K562 (cell line): ENCODE measurements around the gene ALDH1A3. TPM values are rescaled to one million over a fixed set of nuclear protein-coding genes. Genes with fewer than 3 reads are reported as not detected.
A peak's percentile ranks its signal among the peaks of the same experiment; 100 is the strongest.

Experiments used
- ATAC-seq: fragments of 200-7000 bp; cut with Tn5 transposase; 3 replicates; pipeline ENCODE4 v1.9.1; 2020; ENCODE audit warnings: moderate library complexity
- BruUV-seq: library from RNA; stranded (reverse); fragments of 400-500 nt; replicated peaks from 2 replicates; lab custom pipeline; 2021; lab: Mats Ljungman, UMichigan
- CTCF ChIA-PET: fragments of 300-600 bp; formaldehyde crosslinking; extraction: SDS; loops from one replicate; lab custom pipeline; 2021; ENCODE audit warnings: low intra/inter-chr PET ratio; lab: Yijun Ruan, JAX
- POLR2A ChIA-PET: fragments of 300-600, 350-650 bp; sonication (Branson Sonifier 250); formaldehyde crosslinking; extraction: SDS; loops from one replicate; lab custom pipeline; 2021; ENCODE audit warnings: antibody characterized with exemption, inconsistent platforms; lab: Yijun Ruan, JAX
- DNase-seq, 4 experiments: peaks; one replicate each; pipeline versions ENCODE4 v3.0.0 to v3.0.0-alpha.2; 2011 to 2018; ENCODE audit warnings: low spot score in 3 of 4, mixed read lengths in 3 of 4; ENCODE audit errors: extremely low read depth in 1 of 4
- FAIRE-seq: peaks from 2 replicates; lab custom pipeline; 2011; peaks lifted over from hg19 to GRCh38; lab: Jason Lieb, UNC
- H2AFZ ChIP-seq: 2 replicates; pipeline ENCODE4 v1.6.0; 2011; ENCODE audit warnings: low read depth, low read length, control low read depth, inconsistent platforms
- H3K27ac ChIP-seq: fragments of 200-600 bp; 3 replicates; pipeline ENCODE4 v1.8.0; 2011; ENCODE audit warnings: low read depth, mild to moderate bottlenecking, control low read depth, inconsistent platforms, low read length, moderate library complexity, mixed read lengths; ENCODE audit errors: extremely low read depth
- H3K27me3 ChIP-seq, 2 experiments: fragments of 300-600 bp in 1 of 2; 2 replicates in 1 of 2; 3 replicates in 1 of 2; pipeline versions ENCODE4 v1.6.0 to v1.8.0; 2011; ENCODE audit warnings: inconsistent platforms in 2 of 2, low read length in 2 of 2, mild to moderate bottlenecking in 1 of 2, mixed read lengths in 1 of 2, moderate library complexity in 1 of 2; ENCODE audit not compliant: control insufficient read depth in 2 of 2, insufficient read depth in 2 of 2
- H3K36me3 ChIP-seq: fragments of 300-600 bp; 3 replicates; pipeline ENCODE4 v1.8.0; 2011; ENCODE audit warnings: mild to moderate bottlenecking, low read length, inconsistent platforms; ENCODE audit not compliant: control insufficient read depth, insufficient read depth
- H3K4me1 ChIP-seq, 2 experiments: fragments of 200-600 bp in 1 of 2; replicated peaks in 1 of 2; 2 replicates in 1 of 2; 3 replicates in 1 of 2; pipeline versions ENCODE4 v1.5.1 to v1.8.0; 2011; ENCODE audit warnings: inconsistent platforms in 2 of 2, low read length in 2 of 2, mild to moderate bottlenecking in 1 of 2, mixed read lengths in 1 of 2, moderate library complexity in 1 of 2; ENCODE audit not compliant: control insufficient read depth in 2 of 2, insufficient read depth in 2 of 2
- H3K4me2 ChIP-seq: 2 replicates; pipeline ENCODE4 v1.6.1; 2011; ENCODE audit warnings: low read length, control low read depth, inconsistent platforms, mixed read lengths; ENCODE audit not compliant: insufficient read depth
- H3K4me3 ChIP-seq: fragments of 200-600 bp; sonication (generic), shearing (Covaris generic); 2 replicates; pipeline ENCODE4 v1.5.1; 2016; ENCODE audit warnings: control low read depth, inconsistent platforms
- H3K79me2 ChIP-seq: fragments of 200-600 bp; 3 replicates; pipeline ENCODE4 v1.8.0; 2011; ENCODE audit warnings: low read length, inconsistent platforms; ENCODE audit not compliant: control insufficient read depth, insufficient read depth
- H3K9ac ChIP-seq, 2 experiments: 2 replicates each; pipeline versions ENCODE4 v1.6.0 to v1.6.1; 2011; ENCODE audit warnings: low read depth in 2 of 2, low read length in 2 of 2, control low read depth in 1 of 2, inconsistent platforms in 1 of 2, mild to moderate bottlenecking in 1 of 2, mixed read lengths in 1 of 2; ENCODE audit not compliant: insufficient read depth in 1 of 2
- H3K9me1 ChIP-seq: one replicate; pipeline ENCODE4 v1.6.0; 2011; ENCODE audit warnings: inconsistent platforms, mild to moderate bottlenecking, low read length, moderate library complexity; ENCODE audit not compliant: control insufficient read depth, insufficient read depth
- H3K9me3 ChIP-seq: replicated peaks from 2 replicates; pipeline ENCODE4 v1.5.1; 2011; ENCODE audit warnings: low read depth, low read length, inconsistent platforms; ENCODE audit not compliant: control insufficient read depth, insufficient read depth
- H4K20me1 ChIP-seq: replicated peaks from 2 replicates; pipeline ENCODE4 v1.6.1; 2011; ENCODE audit warnings: low read length, inconsistent platforms, mixed read lengths; ENCODE audit not compliant: control insufficient read depth, insufficient read depth
- HINFP ChIP-seq: fragments of 450-650 bp; conservative IDR thresholded peaks from 2 replicates; pipeline ENCODE4 v1.6.1; 2016; ENCODE audit warnings: missing genetic modification characterization, low read depth, mild to moderate bottlenecking, control low read depth, missing compliant biosample characterization
- NEUROD1 ChIP-seq: fragments of 150-350 bp; IDR thresholded peaks from 2 replicates; pipeline ENCODE4 v1.6.1; 2014; ENCODE audit warnings: borderline replicate concordance, low read length, low read depth; ENCODE audit not compliant: partially characterized antibody
- RBM25 ChIP-seq: fragments of 200-400 bp; formaldehyde crosslinking; IDR thresholded peaks from 2 replicates; pipeline ENCODE4 v1.6.1; 2018; ENCODE audit warnings: low read length, low read depth, moderate library complexity; ENCODE audit not compliant: severe bottlenecking
- ZFP36 ChIP-seq: fragments of 150-350 bp; IDR thresholded peaks from 2 replicates; pipeline ENCODE4 v1.6.1; 2018; ENCODE audit warnings: low read length, low read depth; ENCODE audit not compliant: partially characterized antibody
- WGBS: fragments of 100-300 bp; shearing (Covaris generic); methylation state at CpG from one replicate; pipeline ENCODE4 v1.1.6; 2016; ENCODE audit warnings: low coverage, mixed read lengths; ENCODE audit not compliant: insufficient coverage; ENCODE audit errors: missing lambda C conversion rate; 5-methylcytosine and 5-hydroxymethylcytosine counted together
- in situ Hi-C: fragments of 300-500 bp; cut with MboI; formaldehyde crosslinking; loops from 4 replicates; pipeline ENCODE4 v1.15.0; 2018; ENCODE audit warnings: inconsistent platforms, mixed read lengths
- intact Hi-C: fragments of 100-400 bp; cut with micrococcal nuclease; formaldehyde crosslinking; loops from 2 replicates; pipeline ENCODE4 v1.14.2; 2022
- polyA plus RNA-seq, 8 experiments: library from polyadenylated mRNA; depleted of rRNA in 4 of 8; stranded (reverse) in 5 of 8; unstranded in 3 of 8; fragments of >200 nt; fragmentation: Nextera tagmentation in 2 of 8; fragmentation: Illumina TruSeq in 1 of 8; extraction: Ambion mirVana in 2 of 8; extraction: Trizol in 1 of 8; gene quantifications; 2 replicates each; pipeline versions ENCODE4 v1.2.1 to v1.2.3, GENCODE V29; 2011 to 2014; ENCODE audit warnings: inconsistent platforms in 1 of 8, missing spikeins in 1 of 8
- total RNA-seq, 7 experiments: library from RNA; depleted of rRNA in 6 of 7; stranded (reverse); fragments of >200 nt in 6 of 7; fragmentation: Illumina TruSeq in 2 of 7; extraction: Trizol in 2 of 7; gene quantifications; 2 replicates each; pipeline versions ENCODE4 v1.2.1 to v1.2.3, GENCODE V29; 2011 to 2021; ENCODE audit warnings: low replicate concordance in 1 of 7

Gene ALDH1A3
- total and polyA plus RNA-seq, 9 of the 15 experiments (the other 6 are each of a cell fraction or from before 2014, with no cell fraction given): 0.38 TPM; not detected in 8

GRCh38 chr15:100890051-100890720, 10.6 kb downstream of the ALDH1A3 start:
- no peaks in the 10 kb centered on the region for H3K9me3 ChIP-seq
- H3K4me1 ChIP-seq: no peaks in the 10 kb centered on the region
- H3K36me3 ChIP-seq: no peaks in the 10 kb centered on the region
- ChIA-PET POLR2A (interaction anchor here (0.6 kb wide), 1 partner anchor 92 kb away, joined by 3 read pairs; no protein-coding TSS in a partner anchor), CTCF (no interaction called here)
- H4K20me1 ChIP-seq: peaks cover 7% of the 10 kb centered on the region; the same call in 1 of the 2 replicates
- no peak overlapping the region for H3K27ac ChIP-seq
- DNase-seq: no peak
- no TSS peak for BruUV-seq
- 3% methylated on average over 10 of the region's 10 CpGs for WGBS
- no peak overlapping the region for H3K4me3 ChIP-seq
- H2AFZ ChIP-seq: no peak overlapping the region
- H3K4me2 ChIP-seq: no peak overlapping the region
- H3K79me2 ChIP-seq: no peaks in the 10 kb centered on the region
- in situ Hi-C loops: no loop called here
- peaks cover 16 to 75% of the 10 kb centered on the region in 2 experiments; a peak in 4 of 5 replicates for H3K27me3 ChIP-seq
- no peak for ATAC-seq
- TF ChIP-seq HINFP (tag) (no peak), RBM25 (peak; percentile 52), NEUROD1 (no peak), ZFP36 (peak; percentile 7)
- intact Hi-C loops: no loop called here
- H3K9ac ChIP-seq: no peak overlapping the region
- no peaks in the 10 kb centered on the region for H3K9me1 ChIP-seq
- FAIRE-seq: no peak
